WTC11 (cell line): Measurements from ENCODE around the gene CYGB.

ENCODE experiments used
- PRRX2 ChIP-seq: fragments of 250-450 bp; sonication (Bioruptor Pico); IDR thresholded peaks from 2 replicates; pipeline ENCODE4 v1.8.0; 2021; ENCODE audit warnings: mild to moderate bottlenecking
- TCF7 ChIP-seq: sonication (generic); formaldehyde crosslinking; IDR thresholded peaks from 2 replicates; pipeline ENCODE4 v1.8.0; 2022; ENCODE audit warnings: mild to moderate bottlenecking, low read depth, missing genetic modification reagents, moderate library complexity
- TF ChIP-seq, protein P1 (sequence below): fragments of 200-600 bp; IDR thresholded peaks from 2 replicates; pipeline ENCODE4 v1.8.0; 2022; ENCODE audit warnings: antibody characterized with exemption
- TF ChIP-seq, protein P2 (sequence below): sonication (generic); formaldehyde crosslinking; IDR thresholded peaks from 2 replicates; pipeline ENCODE4 v1.8.0; 2022; ENCODE audit warnings: mild to moderate bottlenecking, missing genetic modification reagents
- TF ChIP-seq, protein P3 (sequence below): sonication (generic); formaldehyde crosslinking; IDR thresholded peaks from 2 replicates; pipeline ENCODE4 v1.8.1; 2023; ENCODE audit warnings: mild to moderate bottlenecking, missing genetic modification reagents, moderate library complexity

DNA sequence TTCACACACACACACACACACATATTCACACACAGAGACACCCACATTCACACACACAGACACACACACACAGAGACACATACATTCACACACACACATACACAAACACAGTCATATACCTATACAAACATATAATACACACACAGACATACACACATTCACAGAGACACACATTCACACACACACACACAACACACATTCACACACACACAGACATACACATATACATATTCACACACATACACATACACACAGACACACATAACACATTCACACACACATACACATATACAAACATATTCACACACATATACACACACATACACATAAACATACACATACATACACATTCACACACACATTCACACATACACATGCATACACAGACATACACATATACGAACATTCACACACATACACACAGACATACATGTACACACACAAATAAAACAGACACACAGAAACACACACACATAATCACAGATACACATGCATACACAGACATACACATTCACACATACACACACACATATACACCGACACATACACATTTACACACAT is 10.2 kb upstream of the CYGB start:
- TF ChIP-seq, protein P1, sequence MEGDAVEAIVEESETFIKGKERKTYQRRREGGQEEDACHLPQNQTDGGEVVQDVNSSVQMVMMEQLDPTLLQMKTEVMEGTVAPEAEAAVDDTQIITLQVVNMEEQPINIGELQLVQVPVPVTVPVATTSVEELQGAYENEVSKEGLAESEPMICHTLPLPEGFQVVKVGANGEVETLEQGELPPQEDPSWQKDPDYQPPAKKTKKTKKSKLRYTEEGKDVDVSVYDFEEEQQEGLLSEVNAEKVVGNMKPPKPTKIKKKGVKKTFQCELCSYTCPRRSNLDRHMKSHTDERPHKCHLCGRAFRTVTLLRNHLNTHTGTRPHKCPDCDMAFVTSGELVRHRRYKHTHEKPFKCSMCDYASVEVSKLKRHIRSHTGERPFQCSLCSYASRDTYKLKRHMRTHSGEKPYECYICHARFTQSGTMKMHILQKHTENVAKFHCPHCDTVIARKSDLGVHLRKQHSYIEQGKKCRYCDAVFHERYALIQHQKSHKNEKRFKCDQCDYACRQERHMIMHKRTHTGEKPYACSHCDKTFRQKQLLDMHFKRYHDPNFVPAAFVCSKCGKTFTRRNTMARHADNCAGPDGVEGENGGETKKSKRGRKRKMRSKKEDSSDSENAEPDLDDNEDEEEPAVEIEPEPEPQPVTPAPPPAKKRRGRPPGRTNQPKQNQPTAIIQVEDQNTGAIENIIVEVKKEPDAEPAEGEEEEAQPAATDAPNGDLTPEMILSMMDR, result no peak
- no peak for TF ChIP-seq TCF7 (CRISPR knock-in tag)
- no peak for TF ChIP-seq PRRX2 (CRISPR knock-in tag)
- TF ChIP-seq, protein P2, sequence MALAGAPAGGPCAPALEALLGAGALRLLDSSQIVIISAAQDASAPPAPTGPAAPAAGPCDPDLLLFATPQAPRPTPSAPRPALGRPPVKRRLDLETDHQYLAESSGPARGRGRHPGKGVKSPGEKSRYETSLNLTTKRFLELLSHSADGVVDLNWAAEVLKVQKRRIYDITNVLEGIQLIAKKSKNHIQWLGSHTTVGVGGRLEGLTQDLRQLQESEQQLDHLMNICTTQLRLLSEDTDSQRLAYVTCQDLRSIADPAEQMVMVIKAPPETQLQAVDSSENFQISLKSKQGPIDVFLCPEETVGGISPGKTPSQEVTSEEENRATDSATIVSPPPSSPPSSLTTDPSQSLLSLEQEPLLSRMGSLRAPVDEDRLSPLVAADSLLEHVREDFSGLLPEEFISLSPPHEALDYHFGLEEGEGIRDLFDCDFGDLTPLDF, result no peak
- TF ChIP-seq, protein P3, sequence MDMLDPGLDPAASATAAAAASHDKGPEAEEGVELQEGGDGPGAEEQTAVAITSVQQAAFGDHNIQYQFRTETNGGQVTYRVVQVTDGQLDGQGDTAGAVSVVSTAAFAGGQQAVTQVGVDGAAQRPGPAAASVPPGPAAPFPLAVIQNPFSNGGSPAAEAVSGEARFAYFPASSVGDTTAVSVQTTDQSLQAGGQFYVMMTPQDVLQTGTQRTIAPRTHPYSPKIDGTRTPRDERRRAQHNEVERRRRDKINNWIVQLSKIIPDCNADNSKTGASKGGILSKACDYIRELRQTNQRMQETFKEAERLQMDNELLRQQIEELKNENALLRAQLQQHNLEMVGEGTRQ (CRISPR knock-in tag), result no peak
